Stimulated activated CD4-positive, alpha-beta T cell treated with anti-CD3 and anti-CD28 coated beads, TNF-alpha, amount 100 ng/mL, for 1 hour (primary cell): ENCODE data around the gene SPEN.
"Not testable (repeated sequence)": the region's sequence is repeated elsewhere in the genome, so short reads cannot be mapped to it uniquely, and the experiment has no call there.

Experiments used
- DNase-seq, 3 donors: peaks; one replicate each; pipeline ENCODE4 v3.0.0-alpha.2; 2020; ENCODE audit warnings: low read depth in 3 of 3, low spot score in 1 of 3

Gene SPEN

GRCh38 chr1:15847100-15847892, at the start of gene SPEN:
Gene SPEN, plus strand, starts transcription at chr1:15847707. Its CDS starts 361 bp downstream, at chr1:15848068.
- peak; percentile 95 to 98 (median 97) for DNase-seq

- DNase-seq, result no peak
These were observed 48.3 kb upstream of the SPEN start for GRCh38 chr1:15799004-15799867.

- no peak for DNase-seq
These were observed 47.3 kb upstream of the SPEN start for GRCh38 chr1:15799928-15800835.

- DNase-seq, result no peak
These were observed 45.1 kb upstream of the SPEN start for GRCh38 chr1:15802234-15802965.

DNA sequence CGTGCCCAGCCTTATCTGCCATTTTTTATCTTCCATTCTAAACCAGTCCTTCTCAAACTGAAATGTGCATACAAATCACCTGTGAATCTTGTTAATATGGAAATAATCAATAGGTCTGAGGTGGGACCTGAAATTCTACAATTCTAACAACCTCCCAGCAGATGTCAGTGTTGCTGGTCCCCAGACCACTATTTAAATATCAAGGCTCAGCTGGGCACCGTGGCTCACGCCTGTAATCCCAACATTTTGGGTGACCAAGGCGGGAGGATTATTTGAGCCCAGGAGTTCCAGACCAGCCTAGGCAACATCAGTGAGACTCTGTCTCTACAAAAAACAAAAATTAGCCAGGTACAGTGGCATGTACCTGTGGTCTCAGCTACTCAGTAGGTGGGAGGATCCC, 44.1 kb upstream of the SPEN start:
- DNase-seq, result no peak

DNA sequence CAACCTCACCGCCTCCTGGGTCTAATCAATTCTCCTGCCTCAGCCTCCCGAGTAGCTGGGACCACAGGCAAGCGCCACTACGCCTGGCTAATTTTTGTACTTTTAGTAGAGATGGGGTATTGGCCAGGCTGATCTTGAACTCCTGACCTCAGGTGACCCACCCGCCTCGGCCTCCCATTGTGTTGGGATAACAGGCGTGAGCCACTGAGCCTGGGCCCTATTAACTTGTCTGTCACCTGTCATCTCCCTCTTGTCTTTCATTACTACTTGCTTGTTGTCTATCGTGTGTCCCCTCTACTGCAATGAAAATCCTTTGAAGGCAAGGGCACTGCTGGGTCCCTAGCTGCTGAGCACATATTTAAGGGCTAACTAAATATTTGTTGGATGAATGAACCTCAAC, 43.4 kb upstream of the SPEN start:
- no peak for DNase-seq

DNA sequence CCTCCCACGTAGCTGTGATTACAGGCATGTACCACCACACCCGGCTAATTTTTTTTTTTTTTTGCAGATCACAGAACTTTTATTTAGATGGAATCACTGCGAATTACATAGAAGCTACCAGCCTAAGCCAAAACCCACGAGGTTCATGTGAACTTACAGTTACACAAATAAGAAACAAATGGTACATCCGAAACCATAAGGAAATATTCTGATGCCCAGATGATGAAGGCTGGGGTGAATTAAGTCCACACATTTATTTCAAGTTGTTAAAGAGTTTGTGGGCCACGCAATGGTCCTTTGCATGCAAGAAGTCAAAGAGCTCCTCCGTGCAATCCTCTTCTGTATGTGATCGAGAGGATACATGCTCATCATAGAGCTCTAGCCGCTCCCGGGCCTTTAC, 40.4 kb upstream of the SPEN start:
- no peak for DNase-seq

- DNase-seq, result not testable (repeated sequence)
These were observed 40.0 kb upstream of the SPEN start, which contains the start of gene UQCRHL for GRCh38 chr1:15807549-15807948. Gene UQCRHL, minus strand, starts transcription at chr1:15807649. Its CDS starts 0 bp downstream, at chr1:15807649.

- no peak for DNase-seq
These were observed 38.6 kb upstream of the SPEN start for GRCh38 chr1:15808955-15809354.

DNA sequence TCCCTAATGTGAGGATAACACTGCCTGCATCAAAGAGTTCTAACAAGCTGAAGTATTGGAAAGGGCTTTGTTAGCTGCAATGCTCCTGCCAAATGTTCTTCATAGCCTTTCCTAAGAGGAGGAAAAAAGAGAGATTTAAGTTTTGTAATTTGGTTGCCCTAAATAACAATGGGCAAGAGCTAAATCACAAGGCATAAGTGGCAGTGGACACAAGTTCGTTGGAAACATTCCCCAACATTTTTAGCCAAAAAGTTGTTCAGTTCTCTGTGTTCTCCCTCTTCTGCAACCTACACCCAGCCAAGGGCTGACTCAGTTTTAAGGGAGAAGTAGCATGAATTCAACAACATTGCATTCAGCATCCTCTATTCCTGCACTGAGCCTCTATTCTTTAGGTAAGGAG, 37.4 kb upstream of the SPEN start:
- no peak for DNase-seq

DNA sequence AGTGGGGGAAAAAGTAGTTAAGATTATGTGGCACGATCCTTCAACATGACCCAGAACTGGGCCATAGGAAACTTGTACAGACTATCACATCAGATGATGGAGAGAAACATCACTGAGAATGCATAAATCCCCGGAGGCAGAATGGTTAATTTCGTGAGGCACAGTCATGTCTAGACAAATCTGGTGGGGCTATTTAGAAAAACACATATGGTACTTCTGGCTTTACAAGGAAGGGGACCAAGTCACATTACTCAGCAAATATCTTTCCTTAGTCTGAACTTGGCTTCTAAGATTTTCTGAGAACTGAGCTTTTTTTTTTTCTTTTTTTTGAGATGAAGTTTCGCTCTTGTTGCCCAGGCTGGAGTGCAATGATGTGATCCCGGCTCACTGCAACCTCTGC, 30.8 kb upstream of the SPEN start:
- DNase-seq, result no peak

- no peak for DNase-seq
These were observed 27.0 kb upstream of the SPEN start for GRCh38 chr1:15820478-15820877.

DNA sequence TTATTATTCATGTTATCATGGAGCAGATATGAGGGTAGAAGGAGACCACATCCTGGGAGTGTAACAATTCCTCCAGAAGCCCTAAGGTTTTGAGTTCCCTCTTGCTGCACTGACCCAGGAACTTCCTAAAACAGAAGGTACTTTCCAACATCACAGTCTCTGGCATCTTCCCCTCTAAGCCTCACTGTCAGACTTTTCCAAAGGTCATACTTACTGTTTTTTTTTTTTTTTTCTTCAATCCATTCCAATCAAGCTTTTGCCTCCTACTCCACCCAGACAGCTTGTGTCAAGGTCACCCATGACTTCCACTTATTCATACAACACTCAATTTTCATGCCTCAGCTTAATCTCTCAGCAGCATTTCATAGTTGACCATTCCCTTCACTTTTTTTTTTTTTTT, 21.7 kb upstream of the SPEN start:
- DNase-seq, result no peak

DNA sequence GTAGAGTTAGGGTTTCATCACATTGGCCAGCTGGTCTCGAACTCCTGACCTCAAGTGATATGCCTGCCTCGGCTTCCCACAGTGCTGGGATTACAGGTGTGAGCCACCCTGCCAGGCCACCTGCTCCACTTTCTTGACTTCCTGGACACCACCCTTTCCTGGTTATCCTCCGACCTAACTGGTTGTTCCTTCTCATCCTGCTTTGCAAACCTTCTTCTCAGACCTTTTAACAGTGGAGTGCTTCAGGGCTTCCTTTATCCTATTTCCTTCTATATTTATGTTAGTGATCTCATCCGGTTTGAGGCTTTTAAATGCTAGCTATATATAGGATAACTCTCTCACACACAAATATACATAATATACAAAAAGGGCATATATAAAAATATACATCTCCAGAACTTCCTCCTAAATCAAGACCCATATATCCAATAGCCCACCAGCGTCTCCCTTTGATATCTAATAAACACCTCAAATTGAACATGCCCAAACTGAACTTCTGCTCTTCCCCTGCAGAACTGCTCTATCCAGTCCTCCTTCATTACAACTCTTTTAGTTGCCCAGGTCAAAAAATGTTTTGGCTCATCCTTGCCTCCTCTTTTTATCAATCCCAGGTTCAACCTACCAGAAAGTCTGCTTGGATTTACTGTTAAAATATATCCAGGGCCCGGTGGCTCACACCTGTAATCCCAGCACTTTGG, 20.5 kb upstream of the SPEN start:
- no peak for DNase-seq

DNA sequence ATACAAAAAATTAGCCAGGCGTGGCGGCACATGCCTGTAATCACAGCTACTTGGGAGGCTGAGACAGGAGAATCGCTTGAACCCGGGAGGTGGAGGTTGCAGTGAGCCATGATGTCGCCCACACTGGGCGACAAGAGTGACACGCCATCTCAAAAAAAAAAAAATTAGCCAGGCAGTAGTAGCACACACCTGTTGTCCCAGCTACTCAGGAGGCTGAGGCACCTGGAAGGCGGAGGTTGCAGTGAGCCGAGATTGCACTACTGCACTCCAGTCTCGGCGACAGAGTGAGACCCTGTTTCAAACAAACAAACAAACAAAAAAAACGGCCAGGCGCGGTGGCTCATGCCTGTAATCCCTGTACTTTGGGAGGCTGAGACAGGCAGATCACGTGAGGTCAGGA, 19.9 kb upstream of the SPEN start:
- not testable (repeated sequence) for DNase-seq

GRCh38 chr1:15828931-15829330, 18.6 kb upstream of the SPEN start:
- not testable (repeated sequence) for DNase-seq

DNA sequence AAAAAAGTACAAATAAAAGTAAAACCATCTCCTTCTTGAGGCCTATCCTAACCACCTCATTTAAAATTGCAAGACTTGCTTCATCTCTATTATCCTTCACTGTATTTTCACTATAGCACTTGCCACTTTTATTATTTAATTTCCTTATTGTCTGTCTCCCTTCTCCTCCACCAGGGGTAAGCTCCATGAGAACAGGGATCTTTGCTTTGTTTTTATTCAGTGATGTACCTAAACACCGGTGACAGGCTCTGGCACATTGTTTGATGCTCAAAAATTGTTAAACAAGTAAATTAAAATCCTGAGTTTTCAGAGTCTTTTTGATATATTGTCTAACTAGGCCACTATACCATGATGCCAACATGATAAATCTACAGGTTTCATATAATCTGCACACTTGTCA, 17.2 kb upstream of the SPEN start:
- DNase-seq, result no peak

- DNase-seq, result no peak
These were observed 14.3 kb upstream of the SPEN start for GRCh38 chr1:15833069-15833679.

GRCh38 chr1:15833842-15834405, 13.6 kb upstream of the SPEN start:
- DNase-seq, result no peak
